Measurements from ENCODE around the gene DERA.
"Not testable (repeated sequence)": the region's sequence is repeated elsewhere in the genome, so short reads cannot be mapped to it uniquely, and the experiment has no call there.

The DERA gene

GRCh38 chr12:15910864-15911721, at the start of gene DERA:
Gene DERA (plus strand): TSS chr12:15911332. CDS start chr12:15911384, 52 bp downstream.
- DNase-seq: peak; percentile 71

- DNase-seq: no peak
Measured at GRCh38 chr12:15861404-15861803, 49.7 kb upstream of the DERA start.

GRCh38 chr12:15862840-15863239, 48.3 kb upstream of the DERA start:
- no peak for DNase-seq

- DNase-seq: no peak
Measured at GRCh38 chr12:15863372-15863771, 47.8 kb upstream of the DERA start.

GRCh38 chr12:15863984-15864383, 47.1 kb upstream of the DERA start:
- DNase-seq: peak; percentile 88

GRCh38 chr12:15868186-15868585, 42.9 kb upstream of the DERA start:
- DNase-seq: no peak

GRCh38 chr12:15873556-15873955, 37.6 kb upstream of the DERA start:
- DNase-seq: no peak

- not testable (repeated sequence) for DNase-seq
Measured at GRCh38 chr12:15874556-15875145, 36.5 kb upstream of the DERA start.

GRCh38 chr12:15875863-15876262, 35.3 kb upstream of the DERA start:
- no peak for DNase-seq

- no peak for DNase-seq
Measured at GRCh38 chr12:15879413-15879812, 31.7 kb upstream of the DERA start.

GRCh38 chr12:15880721-15881120, 30.4 kb upstream of the DERA start:
- no peak for DNase-seq

GRCh38 chr12:15882118-15882971, 28.8 kb upstream of the DERA start, which contains the start of gene STRAP:
Gene STRAP (plus strand): TSS chr12:15882387. CDS start chr12:15882708, 321 bp downstream.
- peak; percentile 98 for DNase-seq

- no peak for DNase-seq
Measured at GRCh38 chr12:15883536-15883935, 27.6 kb upstream of the DERA start.

- no peak for DNase-seq
Measured at GRCh38 chr12:15886372-15887042, 24.6 kb upstream of the DERA start.

- no peak for DNase-seq
Measured at GRCh38 chr12:15887043-15887817, 23.9 kb upstream of the DERA start.

- no peak for DNase-seq
Measured at GRCh38 chr12:15892645-15893259, 18.4 kb upstream of the DERA start.

- DNase-seq: no peak
Measured at GRCh38 chr12:15893260-15893659, 17.9 kb upstream of the DERA start.

- DNase-seq: no peak
Measured at GRCh38 chr12:15896867-15897266, 14.3 kb upstream of the DERA start.

GRCh38 chr12:15897433-15897832, 13.7 kb upstream of the DERA start:
- no peak for DNase-seq

- peak; percentile 26 for DNase-seq
Measured at GRCh38 chr12:15899282-15899870, 11.8 kb upstream of the DERA start.

GRCh38 chr12:15904378-15904920, 6.7 kb upstream of the DERA start:
- no peak for DNase-seq

Measured in inflammatory macrophage treated with lipopolysaccharide for 4 hours (primary cell).